IMR-90 (cell line): ENCODE measurements around the gene ATOSB. TPM values are rescaled to one million over a fixed set of nuclear protein-coding genes. Genes with fewer than 3 reads are reported as not detected.
"Not testable (repeated sequence)": the region's sequence is repeated elsewhere in the genome, so short reads cannot be mapped to it uniquely, and the experiment has no call there.

Experiments
- ATAC-seq: fragments of 200-7000 bp; cut with Tn5 transposase; 2 replicates; pipeline ENCODE4 v1.9.1; 2020; ENCODE audit warnings: low read depth, mild to moderate bottlenecking, moderate library complexity
- BruUV-seq: library from RNA; stranded (reverse); fragments of 400-500 nt; replicated peaks from 2 replicates; lab custom pipeline; 2021; lab: Mats Ljungman, UMichigan
- CTCF ChIA-PET: fragments of 300-600 bp; formaldehyde crosslinking; extraction: SDS; loops from one replicate; lab custom pipeline; 2021; ENCODE audit warnings: antibody characterized with exemption; lab: Yijun Ruan, JAX
- POLR2A ChIA-PET: fragments of 300-600 bp; sonication (Branson Sonifier 250); formaldehyde crosslinking; loops from one replicate; lab custom pipeline; 2022; ENCODE audit warnings: antibody characterized with exemption; ENCODE audit not compliant: unreplicated experiment; lab: Charles Lee
- DNase-seq: peaks from one replicate; pipeline ENCODE4 v3.0.0; 2013
- H2AFZ ChIP-seq: replicated peaks from 2 replicates; pipeline ENCODE3; 2013; ENCODE audit warnings: low read length, mild to moderate bottlenecking; ENCODE audit not compliant: poor library complexity
- H2AK5ac ChIP-seq: 2 replicates; pipeline ENCODE4 v1.6.1; 2013; ENCODE audit warnings: low read depth, low read length, inconsistent platforms
- H2AK9ac ChIP-seq: replicated peaks from 2 replicates; pipeline ENCODE3; 2013; ENCODE audit warnings: mild to moderate bottlenecking, low read depth, low read length, moderate library complexity; ENCODE audit not compliant: poor library complexity
- H2BK120ac ChIP-seq: 2 replicates; pipeline ENCODE4 v1.6.1; 2013; ENCODE audit warnings: low read depth, low read length, inconsistent platforms
- H2BK15ac ChIP-seq: 3 replicates; pipeline ENCODE4 v1.6.1; 2013; ENCODE audit warnings: low read depth, low read length, inconsistent platforms
- H2BK20ac ChIP-seq: 2 replicates; pipeline ENCODE4 v1.6.1; 2013; ENCODE audit warnings: low read depth, mild to moderate bottlenecking, inconsistent platforms, low read length, moderate library complexity
- H2BK5ac ChIP-seq: 2 replicates; pipeline ENCODE4 v1.6.1; 2013; ENCODE audit warnings: mild to moderate bottlenecking, low read depth, low read length, inconsistent platforms; ENCODE audit not compliant: poor library complexity, severe bottlenecking
- H3K14ac ChIP-seq: replicated peaks from 2 replicates; pipeline ENCODE4 v1.6.1; 2013; ENCODE audit warnings: low read depth, low read length, inconsistent platforms
- H3K18ac ChIP-seq: 2 replicates; pipeline ENCODE4 v1.6.1; 2013; ENCODE audit warnings: low read depth, low read length, control low read depth
- H3K23ac ChIP-seq: 2 replicates; pipeline ENCODE4 v1.6.1; 2013; ENCODE audit warnings: low read depth, low read length, inconsistent platforms
- H3K27ac ChIP-seq: 2 replicates; pipeline ENCODE4 v1.5.1; 2013; ENCODE audit warnings: mild to moderate bottlenecking, control low read depth, low read length; ENCODE audit not compliant: insufficient read depth
- H3K27me3 ChIP-seq: 2 replicates; pipeline ENCODE4 v1.6.1; 2013; ENCODE audit warnings: low read length; ENCODE audit not compliant: control insufficient read depth, insufficient read depth
- H3K36me3 ChIP-seq: 2 replicates; pipeline ENCODE4 v1.6.1; 2013; ENCODE audit warnings: low read length, mixed read lengths; ENCODE audit not compliant: control insufficient read depth, insufficient read depth
- H3K4ac ChIP-seq: 2 replicates; pipeline ENCODE4 v1.6.1; 2013; ENCODE audit warnings: low read depth, low read length, inconsistent platforms
- H3K4me1 ChIP-seq: 2 replicates; pipeline ENCODE4 v1.6.1; 2013; ENCODE audit warnings: low read length, mixed read lengths; ENCODE audit not compliant: control insufficient read depth, insufficient read depth
- H3K4me2 ChIP-seq: 2 replicates; pipeline ENCODE4 v1.6.1; 2013; ENCODE audit warnings: low read depth, mild to moderate bottlenecking, control low read depth, low read length, moderate library complexity
- H3K4me3 ChIP-seq: 2 replicates; pipeline ENCODE4 v1.5.1; 2013; ENCODE audit warnings: low read depth, mild to moderate bottlenecking, control low read depth, low read length, moderate library complexity; ENCODE audit not compliant: insufficient read depth
- H3K56ac ChIP-seq: 2 replicates; pipeline ENCODE4 v1.6.1; 2013; ENCODE audit warnings: low read length, inconsistent platforms; ENCODE audit not compliant: insufficient read depth; ENCODE audit errors: extremely low read depth
- H3K79me1 ChIP-seq, 2 experiments: 2 replicates each; pipeline ENCODE4 v1.6.1; 2013; ENCODE audit warnings: low read length in 2 of 2, inconsistent platforms in 1 of 2, low read depth in 1 of 2
- H3K9ac ChIP-seq: 2 replicates; pipeline ENCODE4 v1.6.1; 2013; ENCODE audit warnings: low read depth, low read length, control low read depth
- H3K9me1 ChIP-seq: 2 replicates; pipeline ENCODE4 v1.6.1; 2013; ENCODE audit warnings: low read length, inconsistent platforms; ENCODE audit not compliant: insufficient read depth
- H3K9me3 ChIP-seq: 2 replicates; pipeline ENCODE4 v1.6.1; 2013; ENCODE audit warnings: low read length; ENCODE audit not compliant: control insufficient read depth, insufficient read depth
- H4K20me1 ChIP-seq: 2 replicates; pipeline ENCODE4 v1.6.1; 2013; ENCODE audit warnings: low read length, inconsistent platforms; ENCODE audit not compliant: insufficient read depth
- H4K5ac ChIP-seq: 2 replicates; pipeline ENCODE4 v1.6.1; 2013; ENCODE audit warnings: mild to moderate bottlenecking, low read depth, low read length, control low read depth
- H4K8ac ChIP-seq, 2 experiments: 2 replicates each; pipeline ENCODE4 v1.6.1; 2013; ENCODE audit warnings: low read depth in 2 of 2, low read length in 2 of 2, control low read depth in 1 of 2, inconsistent platforms in 1 of 2
- H4K91ac ChIP-seq: 2 replicates; pipeline ENCODE4 v1.6.1; 2013; ENCODE audit warnings: low read depth, low read length, inconsistent platforms; ENCODE audit not compliant: insufficient read depth
- WGBS, 2 experiments: methylation state at CpG; one replicate each; pipeline versions ENCODE4 v1.1.5 to v1.1.7; 2013; ENCODE audit warnings: missing lambda C conversion rate in 2 of 2; ENCODE audit not compliant: insufficient read length in 1 of 2; ENCODE audit errors: extremely low coverage in 2 of 2; 5-methylcytosine and 5-hydroxymethylcytosine counted together
- dilution Hi-C: fragments of 300-500 bp; cut with HindIII; formaldehyde crosslinking; loops from one replicate; pipeline ENCODE4 v1.14.3; 2018; ENCODE audit warnings: low sequenced_read_pairs; ENCODE audit not compliant: unreplicated experiment
- in situ Hi-C: fragments of 300-500 bp; cut with MboI; formaldehyde crosslinking; loops from 3 replicates; pipeline ENCODE4 v1.14.3; 2019; ENCODE audit warnings: low sequenced_read_pairs, inconsistent platforms, mixed read lengths
- intact Hi-C: fragments of 100-400 bp; cut with micrococcal nuclease; formaldehyde crosslinking; loops from 2 replicates; pipeline ENCODE4 v1.10.0; 2022
- polyA plus RNA-seq, 3 experiments: library from polyadenylated mRNA; depleted of rRNA; stranded (reverse); fragments of >200 nt; gene quantifications; 2 replicates each; pipeline ENCODE4 v1.2.3, GENCODE V29; 2012; ENCODE audit warnings: low replicate concordance in 1 of 3
- total RNA-seq: library from RNA; depleted of rRNA; stranded (reverse); fragments of >200 nt; gene quantifications from 2 replicates; pipeline ENCODE4 v1.2.3, GENCODE V29; 2012

The ATOSB gene
- total and polyA plus RNA-seq, 2 of the 4 experiments (the other 2 are of a cell fraction), result 12.0 to 40.2 TPM

DNA sequence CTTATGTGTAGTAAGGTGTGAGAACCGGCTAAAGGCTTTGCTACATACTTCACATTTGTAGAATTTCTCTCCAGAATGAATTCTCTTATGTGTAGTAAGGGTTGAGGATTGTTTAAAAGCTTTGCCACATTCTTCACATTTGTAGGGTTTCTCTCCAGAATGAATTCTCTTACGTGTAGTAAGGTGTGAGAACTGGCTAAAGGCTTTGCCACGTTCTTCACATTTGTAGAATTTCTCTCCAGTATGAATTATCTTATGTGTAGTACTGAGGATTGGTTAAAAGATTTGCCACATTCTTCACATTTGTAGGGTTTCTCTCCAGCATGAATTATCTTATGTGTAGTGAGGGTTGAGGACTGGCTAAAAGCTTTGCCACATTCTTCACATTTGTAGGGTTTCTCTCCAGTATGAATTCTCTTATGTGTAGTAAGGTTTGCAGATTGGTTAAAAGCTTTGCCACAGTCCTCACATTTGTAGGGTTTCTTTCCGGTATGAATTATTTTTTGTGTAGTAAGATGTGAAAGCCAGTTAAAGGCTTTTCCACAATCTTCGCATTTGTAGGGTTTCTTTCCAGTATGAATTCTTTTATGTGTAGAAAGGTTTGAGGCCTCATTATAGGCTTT, 32.4 kb upstream of the ATOSB start:
- CTCF ChIA-PET, result not testable (repeated sequence)

More for the DNA sequence above, 32.4 kb upstream of the ATOSB start:
- H2BK20ac ChIP-seq, H2BK5ac ChIP-seq, ATAC-seq, H3K18ac ChIP-seq, H2AK9ac ChIP-seq, H2BK120ac ChIP-seq, H3K23ac ChIP-seq, H3K14ac ChIP-seq, DNase-seq, H3K9ac ChIP-seq, dilution Hi-C loops, H2AFZ ChIP-seq, in situ Hi-C loops, H3K4ac ChIP-seq, H3K4me3 ChIP-seq, H3K4me2 ChIP-seq, H3K79me1 ChIP-seq, intact Hi-C loops, H3K36me3 ChIP-seq, BruUV-seq, H3K27ac ChIP-seq, H3K56ac ChIP-seq, H4K8ac ChIP-seq, H2AK5ac ChIP-seq, H2BK15ac ChIP-seq, H3K4me1 ChIP-seq, H4K5ac ChIP-seq, H3K27me3 ChIP-seq, POLR2A ChIA-PET, H4K91ac ChIP-seq, H4K20me1 ChIP-seq, H3K9me1 ChIP-seq: not testable (repeated sequence)
- peaks cover 15% of the 10 kb centered on the region for H3K9me3 ChIP-seq
- no CpG with 5 or more reads among the region's 5 CpGs for WGBS, 2 experiments
